Daoy (cell line): ENCODE measurements around the gene HOXD12. TPM values are rescaled to one million over a fixed set of nuclear protein-coding genes. Genes with fewer than 3 reads are reported as not detected.

ENCODE experiments used
- DNase-seq: peaks from one replicate; pipeline ENCODE4 v3.0.0-alpha.2; 2015; ENCODE audit warnings: low read depth
- total RNA-seq: library from RNA; depleted of rRNA; stranded (reverse); fragments of >200 nt; shearing (Covaris generic); gene quantifications from 2 replicates; pipeline ENCODE4 v1.2.3, GENCODE V29; 2014; rRNA removed

Gene HOXD12
- total RNA-seq, 1 experiment from 2014 or later: 0.46 TPM

DNA sequence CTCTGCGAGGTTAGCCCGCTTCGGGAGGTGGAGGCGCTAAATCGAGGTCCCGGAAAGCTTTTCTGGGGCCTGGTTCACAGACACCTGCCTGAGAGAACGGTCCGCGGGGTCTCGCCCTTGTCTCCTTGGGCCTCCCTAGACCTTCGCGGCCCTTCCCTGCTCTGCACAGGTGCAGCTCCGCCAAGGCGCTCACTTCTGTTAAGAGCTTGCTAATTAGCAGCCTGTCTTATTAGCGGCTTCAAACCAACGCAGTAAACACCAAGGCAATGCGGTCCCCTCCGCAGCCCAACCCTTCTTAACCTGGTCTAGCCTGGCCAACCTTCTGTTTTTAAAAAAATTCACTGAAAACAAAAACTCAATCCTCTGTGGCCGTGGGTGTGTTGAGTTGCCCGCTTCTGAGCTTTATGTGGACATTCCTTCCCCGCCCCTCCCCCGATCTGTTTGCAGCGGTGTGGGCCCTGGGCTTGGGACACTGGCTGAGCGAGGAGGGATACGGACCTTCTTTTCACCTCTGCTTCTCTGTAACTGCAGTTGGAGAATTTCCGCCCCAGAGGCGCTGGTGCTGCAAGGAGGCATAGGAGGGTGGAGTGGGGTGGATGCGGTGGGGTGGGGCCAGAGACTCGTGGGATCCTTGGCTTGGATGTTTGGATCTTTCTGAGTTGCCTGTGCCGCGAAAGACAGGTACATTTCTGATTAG is 48.4 kb downstream of the HOXD12 start:
- DNase-seq: no peak

DNA sequence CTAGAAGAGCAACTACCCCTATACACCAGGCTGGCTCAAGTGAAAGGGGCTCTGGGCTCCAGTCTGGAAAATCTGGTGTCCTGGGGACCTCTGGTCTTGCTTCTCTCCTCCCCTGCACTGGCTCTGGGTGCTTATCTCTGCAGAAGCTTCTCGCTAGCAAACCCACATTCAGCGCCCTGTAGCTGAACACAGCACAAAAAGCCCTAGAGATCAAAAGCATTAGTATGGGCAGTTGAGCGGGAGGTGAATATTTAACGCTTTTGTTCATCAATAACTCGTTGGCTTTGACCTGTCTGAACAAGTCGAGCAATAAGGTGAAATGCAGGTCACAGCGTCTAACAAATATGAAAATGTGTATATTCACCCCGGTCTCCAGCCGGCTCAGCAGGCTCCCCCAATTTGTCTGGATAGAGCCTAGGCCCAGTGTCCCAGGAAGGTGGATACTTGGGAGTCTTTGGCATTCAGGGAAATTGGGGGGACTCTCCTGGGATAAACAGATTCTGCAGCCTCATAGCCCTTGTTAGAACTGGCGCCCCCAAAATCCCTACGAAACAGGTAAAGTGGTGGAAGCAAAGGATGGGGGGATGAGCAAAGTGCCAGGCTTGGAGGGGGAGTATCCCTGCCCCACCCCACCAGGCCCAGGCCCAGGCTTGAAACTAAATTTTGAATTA is 49.3 kb downstream of the HOXD12 start:
- DNase-seq: no peak

DNA sequence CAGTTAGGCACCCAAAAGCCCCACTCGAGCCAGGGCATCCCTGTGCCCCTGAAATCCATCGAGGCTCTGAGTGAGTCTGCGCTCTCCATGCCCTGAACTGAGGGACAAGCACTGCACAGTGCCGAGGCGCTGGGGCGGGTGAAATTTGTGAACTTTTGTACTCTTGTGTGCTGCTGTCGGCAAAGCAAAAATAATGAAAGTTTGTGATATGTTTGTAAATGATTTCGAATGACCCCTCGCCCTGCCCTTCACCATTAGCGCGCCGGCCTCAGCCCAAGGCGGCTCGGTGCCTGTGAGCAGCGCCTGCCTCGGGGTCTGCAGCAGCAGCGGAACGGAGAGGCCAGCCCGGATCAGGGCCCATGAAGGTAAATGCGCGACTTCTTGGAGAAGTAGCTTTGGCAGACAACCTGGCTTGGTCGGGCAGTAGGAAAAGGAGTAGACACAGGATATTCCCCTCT is 49.9 kb downstream of the HOXD12 start:
- no peak for DNase-seq

DNA sequence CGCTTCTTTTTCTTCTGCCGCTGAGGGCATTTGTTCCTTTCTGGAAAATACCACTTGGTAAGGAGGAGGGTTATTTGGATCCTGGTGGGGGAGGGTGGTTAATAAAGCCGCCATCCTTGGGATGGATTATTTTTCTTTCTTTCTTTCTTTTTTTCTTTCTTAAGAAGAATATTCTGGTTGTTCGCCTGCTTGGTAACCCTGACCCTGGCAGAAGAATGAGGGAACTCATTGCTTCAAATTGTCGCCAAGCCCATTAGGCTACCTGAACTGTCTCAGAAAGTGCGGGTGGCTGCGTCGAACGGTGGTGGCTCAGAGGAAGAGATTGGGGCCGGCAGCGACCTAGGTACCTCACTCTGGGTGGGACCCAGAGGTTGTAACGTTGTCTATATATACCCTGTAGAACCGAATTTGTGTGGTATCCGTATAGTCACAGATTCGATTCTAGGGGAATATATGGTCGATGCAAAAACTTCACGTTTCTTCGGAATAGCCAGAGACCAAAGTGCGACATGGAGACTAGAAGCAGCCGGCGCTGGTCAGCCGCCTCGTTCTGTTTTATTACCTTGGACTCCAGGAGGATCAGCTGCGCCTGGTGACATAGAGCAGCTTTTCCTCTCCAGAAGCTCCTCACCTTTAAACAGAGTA is 50.5 kb downstream of the HOXD12 start:
- no peak for DNase-seq

DNA sequence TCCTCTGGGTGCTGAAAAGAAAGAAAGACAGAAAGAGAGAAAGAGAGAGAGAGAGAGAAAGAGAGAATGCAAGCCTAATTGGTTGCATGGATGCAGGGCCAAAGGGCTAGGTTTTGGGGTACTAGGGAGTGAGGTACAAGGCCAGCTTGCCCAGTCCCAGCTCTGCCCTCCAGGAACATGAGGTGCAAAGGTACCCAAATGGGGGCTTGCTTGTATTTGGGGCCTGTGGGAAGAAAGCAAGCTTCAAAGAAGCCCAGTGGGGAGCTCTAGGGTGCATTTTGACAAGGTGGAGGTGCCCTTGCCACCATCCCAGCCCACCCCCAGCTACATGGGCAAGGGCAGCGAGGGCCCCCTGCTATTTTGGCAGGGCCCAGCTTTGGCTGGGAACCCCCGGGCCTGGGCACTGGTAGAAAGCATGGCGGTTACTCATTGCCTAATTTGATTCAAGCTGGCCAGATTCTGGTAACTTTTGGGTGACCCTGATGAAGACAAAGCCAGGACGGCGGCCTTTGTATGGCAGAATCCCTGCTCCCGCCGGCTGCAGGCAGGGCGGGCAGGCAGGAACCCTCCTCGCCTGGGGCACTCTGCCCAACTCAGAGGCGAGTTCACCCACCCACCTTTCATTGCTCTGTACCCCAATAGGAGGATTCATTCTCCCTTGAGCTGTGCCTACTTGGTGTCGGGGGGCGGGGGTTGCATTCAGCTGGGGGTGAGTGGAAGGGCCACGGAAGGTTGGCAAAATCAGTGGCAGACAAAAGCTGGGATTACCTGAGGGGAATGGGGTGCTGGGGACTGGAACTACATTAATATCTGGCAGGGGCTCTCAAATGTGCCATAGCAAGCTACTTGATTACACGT is 51.2 kb downstream of the HOXD12 start:
- DNase-seq: no peak

DNA sequence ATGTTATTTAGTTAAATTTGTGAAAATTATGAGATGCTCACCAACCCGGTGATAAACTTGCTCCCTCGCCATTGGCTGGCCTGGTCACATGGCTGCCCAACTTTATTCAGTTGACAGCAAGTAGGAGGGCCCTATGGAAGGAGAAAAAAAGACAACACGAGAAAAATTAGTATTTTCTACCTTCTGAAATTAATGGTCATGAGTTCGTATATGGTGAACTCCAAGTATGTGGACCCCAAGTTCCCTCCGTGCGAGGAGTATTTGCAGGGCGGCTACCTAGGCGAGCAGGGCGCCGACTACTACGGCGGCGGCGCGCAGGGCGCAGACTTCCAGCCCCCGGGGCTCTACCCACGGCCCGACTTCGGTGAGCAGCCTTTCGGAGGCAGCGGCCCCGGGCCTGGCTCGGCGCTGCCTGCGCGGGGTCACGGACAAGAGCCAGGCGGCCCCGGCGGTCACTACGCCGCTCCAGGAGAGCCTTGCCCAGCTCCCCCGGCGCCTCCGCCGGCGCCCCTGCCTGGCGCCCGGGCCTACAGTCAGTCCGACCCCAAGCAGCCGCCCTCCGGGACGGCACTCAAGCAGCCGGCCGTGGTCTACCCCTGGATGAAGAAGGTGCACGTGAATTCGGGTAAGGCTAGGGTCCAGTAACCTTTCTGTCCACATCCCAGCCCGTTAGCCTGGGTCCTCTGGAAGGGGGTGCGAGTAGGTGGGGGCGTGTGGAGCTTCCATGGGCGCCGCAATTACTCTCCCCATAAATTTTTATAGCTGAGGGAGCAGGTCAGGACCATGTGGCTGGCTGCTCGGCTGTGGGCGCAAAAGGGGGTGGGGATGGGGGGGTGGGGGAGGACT is 52.1 kb downstream of the HOXD12 start, which contains the start of gene HOXD4:
TSS of gene HOXD4 (plus strand) at position 109 of the 846 bp plus-strand sequence. CDS start at position 193, 84 bp downstream.
- DNase-seq: no peak

Other genes with a start within 250 kb of the HOXD12 start
- 19.7 and 29.4 TPM in 2 replicates for gene LNPK, start 97.5 kb upstream of the HOXD12 start, total RNA-seq
- not detected in 2 replicates for gene EVX2, start 15.8 kb upstream of the HOXD12 start, total RNA-seq
- gene HOXD13, start 7.1 kb upstream of the HOXD12 start, total RNA-seq: 20.7 and 21.5 TPM in 2 replicates
- gene HOXD11, start 7.5 kb downstream of the HOXD12 start, total RNA-seq: 13.4 and 14.0 TPM in 2 replicates
- gene HOXD10, start 17.0 kb downstream of the HOXD12 start, total RNA-seq: 14.8 and 18.6 TPM in 2 replicates
- 2.5 and 3.1 TPM in 2 replicates for gene HOXD9, start 22.9 kb downstream of the HOXD12 start, total RNA-seq
- gene HOXD8, start 29.9 kb downstream of the HOXD12 start, total RNA-seq: 9.7 and 9.9 TPM in 2 replicates
- gene HOXD4, start 51.8 kb downstream of the HOXD12 start, total RNA-seq: 1.5 and 2.5 TPM in 2 replicates
- 5.0 and 10.9 TPM in 2 replicates for gene HOXD3, start 57.5 kb downstream of the HOXD12 start, total RNA-seq
- gene HOXD1, start 88.9 kb downstream of the HOXD12 start, total RNA-seq: 1.3 and 3.0 TPM in 2 replicates
- gene MTX2, start 169.6 kb downstream of the HOXD12 start, total RNA-seq: 37.1 and 53.4 TPM in 2 replicates